B cell (primary cell): ENCODE results near the gene SPTY2D1. TPM values are rescaled to one million over a fixed set of nuclear protein-coding genes. Genes with fewer than 3 reads are reported as not detected.

Source experiments
- ATAC-seq: fragments of 200-7000 bp; cut with Tn5 transposase; one replicate; pipeline ENCODE4 v1.10.0; 2021; ENCODE audit warnings: low read depth, mild to moderate bottlenecking, moderate number of reproducible peaks, moderate library complexity
- CTCF ChIA-PET: fragments of 350-600 bp; sonication (Branson Sonifier 250); formaldehyde crosslinking; loops from one replicate; lab custom pipeline; 2021; ENCODE audit warnings: antibody characterized with exemption, inconsistent platforms; lab: Charles Lee
- POLR2A ChIA-PET: fragments of 350-600 bp; sonication (Branson Sonifier 250); formaldehyde crosslinking; loops from one replicate; lab custom pipeline; 2021; ENCODE audit warnings: antibody characterized with exemption; lab: Charles Lee
- DNase-seq: peaks from one replicate; pipeline ENCODE4 v3.0.0; 2013
- H2AFZ ChIP-seq: 2 replicates; pipeline ENCODE4 v1.6.1; 2012; ENCODE audit warnings: mild to moderate bottlenecking, low read depth, low read length; ENCODE audit not compliant: insufficient read depth, poor library complexity, severe bottlenecking
- H3K27ac ChIP-seq, 2 donors: 1 replicate in 1 of 2; 2 replicates in 1 of 2; pipeline ENCODE4 v1.5.1; 2012 to 2013; ENCODE audit warnings: low read length in 2 of 2, mild to moderate bottlenecking in 2 of 2, moderate library complexity in 1 of 2
- H3K27me3 ChIP-seq, 4 experiments: fragments of 200-600 bp in 1 of 4; sonication (generic) in 1 of 4; replicated peaks in 1 of 4; 1 replicate in 2 of 4; 2 replicates in 2 of 4; pipeline versions ENCODE4 v1.6.1 to v1.7.0; 2013 to 2016; ENCODE audit warnings: low read length in 3 of 4, mild to moderate bottlenecking in 2 of 4, mixed read lengths in 1 of 4, moderate library complexity in 1 of 4; ENCODE audit not compliant: insufficient read depth in 4 of 4, control insufficient read depth in 3 of 4; ENCODE audit errors: control extremely low read depth in 1 of 4
- H3K36me3 ChIP-seq, 2 experiments: replicated peaks in 1 of 2; 1 replicate in 1 of 2; 2 replicates in 1 of 2; pipeline versions ENCODE4 v1.6.1 to v1.7.1; 2013; ENCODE audit warnings: low read length in 1 of 2; ENCODE audit not compliant: insufficient read depth in 2 of 2, control insufficient read depth in 1 of 2; ENCODE audit errors: control extremely low read depth in 1 of 2, extremely low read depth in 1 of 2
- H3K4me1 ChIP-seq, 2 donors: fragments of 200-600 bp in 1 of 2; sonication (generic) in 1 of 2; 1 replicate in 1 of 2; 2 replicates in 1 of 2; pipeline versions ENCODE4 v1.5.1 to v1.6.1; 2013 to 2017; ENCODE audit warnings: low read length in 2 of 2; ENCODE audit not compliant: control insufficient read depth in 2 of 2, insufficient read depth in 2 of 2
- H3K4me2 ChIP-seq: replicated peaks from 2 replicates; pipeline ENCODE3; 2012; ENCODE audit warnings: mild to moderate bottlenecking, low read depth, low read length; ENCODE audit not compliant: poor library complexity, severe bottlenecking
- H3K4me3 ChIP-seq, 5 experiments: fragments of 200-600 bp in 1 of 5; sonication (generic) in 1 of 5; 1 replicate in 3 of 5; 2 replicates in 2 of 5; pipeline versions ENCODE4 v1.5.1 to v1.7.0; 2011 to 2016; ENCODE audit warnings: low read length in 4 of 5, mild to moderate bottlenecking in 4 of 5, low read depth in 2 of 5, control low read depth in 1 of 5, moderate library complexity in 1 of 5; ENCODE audit not compliant: insufficient read depth in 1 of 5; ENCODE audit errors: control extremely low read depth in 1 of 5, extremely low read depth in 1 of 5
- H3K79me2 ChIP-seq: fragments of 200-600 bp; sonication (generic); one replicate; pipeline ENCODE4 v1.6.0; 2016; ENCODE audit warnings: low read length; ENCODE audit not compliant: control insufficient read depth, insufficient read depth
- H3K9ac ChIP-seq: fragments of 200-600 bp; sonication (generic); 2 replicates; pipeline ENCODE4 v1.6.1; 2017; ENCODE audit warnings: mild to moderate bottlenecking, low read length, moderate library complexity
- H3K9me3 ChIP-seq, 3 donors: one replicate each; pipeline versions ENCODE4 v1.6.1 to v1.7.1; 2013; ENCODE audit warnings: low read length in 2 of 3; ENCODE audit not compliant: control insufficient read depth in 2 of 3, insufficient read depth in 1 of 3; ENCODE audit errors: control extremely low read depth in 1 of 3
- H4K20me1 ChIP-seq: 2 replicates; pipeline ENCODE4 v1.6.0; 2012; ENCODE audit warnings: mild to moderate bottlenecking, low read length; ENCODE audit not compliant: insufficient read depth, control insufficient read depth, poor library complexity, severe bottlenecking
- H3K27ac Mint-ChIP-seq: one replicate; pipeline ENCODE4 v1.8.0; 2021; ENCODE audit warnings: mixed read lengths
- H3K27me3 Mint-ChIP-seq: one replicate; pipeline ENCODE4 v1.8.0; 2021; ENCODE audit warnings: mixed read lengths
- H3K4me1 Mint-ChIP-seq: one replicate; pipeline ENCODE4 v1.8.0; 2021; ENCODE audit warnings: mixed read lengths
- H3K4me3 Mint-ChIP-seq: one replicate; pipeline ENCODE4 v1.8.0; 2021; ENCODE audit warnings: mixed read lengths
- H3K9me3 Mint-ChIP-seq: one replicate; pipeline ENCODE4 v1.8.0; 2022; ENCODE audit warnings: mixed read lengths; ENCODE audit not compliant: insufficient read depth
- CTCF ChIP-seq: fragments of 200-600 bp; IDR thresholded peaks from one replicate; pipeline ENCODE4 v1.8.0; 2022; ENCODE audit warnings: antibody characterized with exemption, mild to moderate bottlenecking
- EZH2 ChIP-seq: IDR thresholded peaks from 2 replicates; pipeline ENCODE4 v1.6.1; 2012; ENCODE audit warnings: borderline replicate concordance, low read depth, mild to moderate bottlenecking, moderate library complexity, low read length; ENCODE audit not compliant: insufficient read depth, poor library complexity, severe bottlenecking
- WGBS: methylation state at CpG from one replicate; pipeline ENCODE4 v1.1.5; 2013; ENCODE audit warnings: missing lambda C conversion rate; ENCODE audit not compliant: insufficient coverage; 5-methylcytosine and 5-hydroxymethylcytosine counted together
- intact Hi-C: fragments of 100-400 bp; cut with micrococcal nuclease; formaldehyde crosslinking; loops from one replicate; pipeline ENCODE4 v1.10.0; 2022
- polyA plus RNA-seq: library from polyadenylated mRNA; depleted of rRNA; stranded (reverse); fragments of >200 nt; gene quantifications from 2 replicates; pipeline ENCODE4 v1.2.3, GENCODE V29; 2012
- total RNA-seq, 2 donors: library from RNA; stranded (reverse); fragments of 120-200 nt in 1 of 2; gene quantifications; 1 replicate in 1 of 2; 2 replicates in 1 of 2; pipeline versions ENCODE4 v1.2.3 to v1.2.4, GENCODE V29; 2013 to 2022

Gene SPTY2D1
- total and polyA plus RNA-seq, 2 donors (not counting 1 experiment from before 2014, with no cell fraction given) = 4.7 to 17.8 TPM

- Mint-ChIP-seq H3K4me1 (peaks cover 30% of the 10 kb centered on the region), H3K9me3 (peaks cover 3% of the 10 kb centered on the region), H3K4me3 (no peak overlapping the region), H3K27ac (no peak overlapping the region), H3K27me3 (no peaks in the 10 kb centered on the region)
- ATAC-seq (no peak), DNase-seq (no peak)
- Histone ChIP-seq H3K9ac (no peak overlapping the region), H3K4me1 (peaks cover 0 to 3% of the 10 kb centered on the region in 2 donors), H3K4me3 (no peak overlapping the region), H3K36me3 (no peaks in the 10 kb centered on the region), H3K9me3 (peaks cover 0 to 8% (median 3%) of the 10 kb centered on the region in 3 donors), H3K4me2 (no peak overlapping the region), H3K79me2 (peaks cover 96% of the 10 kb centered on the region), H4K20me1 (peaks cover 75% of the 10 kb centered on the region), H3K27me3 (no peaks in the 10 kb centered on the region), H2AFZ (no peak overlapping the region), H3K27ac (no peak overlapping the region)
- 100% methylated on average over 1 of the region's 2 CpGs for WGBS
- POLR2A ChIA-PET = no interaction called here
- CTCF ChIA-PET = interaction anchor here (0.8 to 1.1 kb wide), 2 partner anchors 14 to 83 kb away, joined by 3 read pairs; no protein-coding TSS in a partner anchor
- TF ChIP-seq EZH2 (no peak), CTCF (no peak)
- intact Hi-C loops = no loop called here
Observed at GRCh38 chr11:18623707-18624106, 10.4 kb downstream of the SPTY2D1 start.

GRCh38 chr11:18618342-18619025 is 15.7 kb downstream of the SPTY2D1 start:
- H3K9me3 ChIP-seq = peaks cover 0 to 5% (median under 1%) of the 10 kb centered on the region in 3 donors
- H3K27me3 Mint-ChIP-seq = no peaks in the 10 kb centered on the region
- peaks cover 51% of the 10 kb centered on the region for H4K20me1 ChIP-seq
- no peaks in the 10 kb centered on the region for H3K9me3 Mint-ChIP-seq
- H3K27me3 ChIP-seq = no peaks in the 10 kb centered on the region
- H3K79me2 ChIP-seq = peaks cover 63% of the 10 kb centered on the region
- no peak for ATAC-seq
- peaks cover 5 to 7% of the 10 kb centered on the region in 2 donors for H3K4me1 ChIP-seq
- no peak overlapping the region for H3K4me3 Mint-ChIP-seq
- H3K27ac ChIP-seq = no peak overlapping the region
- peaks cover 31% of the 10 kb centered on the region for H3K4me1 Mint-ChIP-seq
- POLR2A ChIA-PET = no interaction called here
- DNase-seq = no peak
- no peak overlapping the region for H3K27ac Mint-ChIP-seq
- CTCF ChIA-PET = interaction anchor here (1.3 to 1.5 kb wide), 2 partner anchors 10 to 13 kb away, joined by 4 to 5 read pairs; no protein-coding TSS in a partner anchor
- H2AFZ ChIP-seq = no peak overlapping the region
- intact Hi-C loops = no loop called here
- H3K36me3 ChIP-seq = peaks cover 0 to 24% of the 10 kb centered on the region in 2 experiments
- no peak overlapping the region for H3K9ac ChIP-seq
- TF ChIP-seq EZH2 = no peak
- no peak for TF ChIP-seq CTCF
- WGBS = 93% methylated on average over 2 of the region's 5 CpGs
- no peak overlapping the region for H3K4me3 ChIP-seq
- no peak overlapping the region for H3K4me2 ChIP-seq
